Measurements from ENCODE around the gene SBF2. TPM values are rescaled to one million over a fixed set of nuclear protein-coding genes. Genes with fewer than 3 reads are reported as not detected.

SBF2 gene
- total RNA-seq, 4 donors from 2014 or later: 44.6 to 59.4 (median 53.4) TPM

DNA sequence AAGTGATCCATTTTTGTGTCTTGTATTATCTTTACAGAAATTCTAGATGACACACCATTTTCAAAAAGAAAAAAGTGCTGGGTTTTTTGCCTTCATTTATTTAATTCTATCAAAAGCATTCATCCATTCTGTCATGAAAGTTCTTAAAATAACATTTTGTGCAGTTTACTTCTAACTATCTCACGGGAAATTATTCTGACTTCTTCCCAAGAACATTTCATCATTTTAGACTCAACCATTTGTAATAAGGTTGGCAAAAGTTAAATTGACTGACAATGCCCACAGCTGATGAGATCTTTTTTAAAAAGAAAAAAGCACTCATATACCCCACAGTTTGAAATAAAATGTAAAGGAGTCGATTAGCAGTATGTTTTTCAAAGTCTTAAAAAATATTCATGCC lies 68.5 kb downstream of the SBF2 start:
- 37% methylated on average over 2 of the region's 2 CpGs for WGBS

DNA sequence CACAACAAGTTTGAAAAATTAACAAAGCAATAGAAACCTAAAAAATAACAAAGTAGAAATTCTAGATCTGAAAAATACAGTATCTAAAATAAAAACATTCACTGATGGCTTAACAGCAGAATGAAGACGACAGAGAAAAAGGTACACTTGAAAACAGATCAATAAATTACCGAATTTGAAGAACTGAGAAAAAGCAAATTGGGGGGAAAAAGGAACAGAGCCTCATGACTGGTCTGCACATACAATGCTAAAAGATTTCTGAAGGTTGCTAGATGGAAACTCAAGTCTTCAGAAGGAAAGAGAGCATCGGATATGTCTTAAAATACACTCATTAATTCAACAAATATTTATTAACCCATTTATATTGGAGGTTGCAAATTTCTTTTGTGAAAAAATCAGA lies 71.6 kb downstream of the SBF2 start:
- intact Hi-C loops (cut with DNase I): no loop called here
- 98% methylated on average over 3 of the region's 3 CpGs for WGBS
- Histone ChIP-seq H3K27me3 (no peaks in the 10 kb centered on the region), H3K4me3 (no peak overlapping the region), H3K9me3 (no peaks in the 10 kb centered on the region), H3K36me3 (no peaks in the 10 kb centered on the region), H3K27ac (replicated peaks in 1 of 4) (no peak overlapping the region), H3K4me1 (peaks cover 0 to 16% (median 5%) of the 10 kb centered on the region in 4 donors)
- TF ChIP-seq, protein P1, sequence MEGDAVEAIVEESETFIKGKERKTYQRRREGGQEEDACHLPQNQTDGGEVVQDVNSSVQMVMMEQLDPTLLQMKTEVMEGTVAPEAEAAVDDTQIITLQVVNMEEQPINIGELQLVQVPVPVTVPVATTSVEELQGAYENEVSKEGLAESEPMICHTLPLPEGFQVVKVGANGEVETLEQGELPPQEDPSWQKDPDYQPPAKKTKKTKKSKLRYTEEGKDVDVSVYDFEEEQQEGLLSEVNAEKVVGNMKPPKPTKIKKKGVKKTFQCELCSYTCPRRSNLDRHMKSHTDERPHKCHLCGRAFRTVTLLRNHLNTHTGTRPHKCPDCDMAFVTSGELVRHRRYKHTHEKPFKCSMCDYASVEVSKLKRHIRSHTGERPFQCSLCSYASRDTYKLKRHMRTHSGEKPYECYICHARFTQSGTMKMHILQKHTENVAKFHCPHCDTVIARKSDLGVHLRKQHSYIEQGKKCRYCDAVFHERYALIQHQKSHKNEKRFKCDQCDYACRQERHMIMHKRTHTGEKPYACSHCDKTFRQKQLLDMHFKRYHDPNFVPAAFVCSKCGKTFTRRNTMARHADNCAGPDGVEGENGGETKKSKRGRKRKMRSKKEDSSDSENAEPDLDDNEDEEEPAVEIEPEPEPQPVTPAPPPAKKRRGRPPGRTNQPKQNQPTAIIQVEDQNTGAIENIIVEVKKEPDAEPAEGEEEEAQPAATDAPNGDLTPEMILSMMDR (IDR thresholded peaks at IDR 0.05): no peak
- TF ChIP-seq POLR2A (IDR thresholded peaks at IDR 0.05; ENCODE audit: low read depth) (no peak), EP300 (IDR thresholded peaks at IDR 0.05) (no peak), POLR2AphosphoS5 (IDR thresholded peaks at IDR 0.05) (no peak)
- DNase-seq (ENCODE audit: extremely low spot score): no peak

More for the DNA sequence above, 68.5 kb downstream of the SBF2 start:
- H3K4me3 ChIP-seq: no peak overlapping the region
- DNase-seq (ENCODE audit: extremely low spot score): no peak
- H3K27me3 ChIP-seq: no peaks in the 10 kb centered on the region
- H3K4me1 ChIP-seq: peaks cover 0 to 16% (median 5%) of the 10 kb centered on the region in 4 donors
- no peaks in the 10 kb centered on the region for H3K36me3 ChIP-seq
- no peaks in the 10 kb centered on the region for H3K9me3 ChIP-seq
- no peak for TF ChIP-seq EP300 (IDR thresholded peaks at IDR 0.05)
- TF ChIP-seq, protein P1 (IDR thresholded peaks at IDR 0.05): no peak
- TF ChIP-seq POLR2A (IDR thresholded peaks at IDR 0.05; ENCODE audit: low read depth): no peak
- no peak for TF ChIP-seq POLR2AphosphoS5 (IDR thresholded peaks at IDR 0.05)
- intact Hi-C loops (cut with DNase I): no loop called here
- peak overlapping the region in 1 of 4 donors; percentile 19 for H3K27ac ChIP-seq (replicated peaks in 1 of 4)

DNA sequence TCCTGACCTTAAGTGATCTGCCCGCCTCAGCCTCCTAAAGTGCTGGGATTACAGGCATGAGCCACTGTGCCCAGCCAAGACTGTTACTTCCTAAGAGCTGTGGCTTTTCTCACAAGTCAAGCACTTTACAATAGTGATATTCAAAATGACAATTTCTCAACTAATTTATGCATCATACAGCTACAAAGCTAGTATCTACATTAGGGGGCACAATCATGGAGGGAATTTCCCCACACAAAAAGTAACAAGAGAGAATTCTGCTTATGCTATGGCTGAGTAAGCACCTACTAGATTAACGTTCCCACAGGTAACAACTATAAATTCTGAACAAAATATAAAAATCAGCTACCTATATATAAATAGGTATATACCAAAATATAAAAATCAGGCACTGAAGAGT lies 72.7 kb downstream of the SBF2 start:
- TF ChIP-seq POLR2A (IDR thresholded peaks at IDR 0.05; ENCODE audit: low read depth) (no peak), EP300 (IDR thresholded peaks at IDR 0.05) (no peak), POLR2AphosphoS5 (IDR thresholded peaks at IDR 0.05) (no peak)
- TF ChIP-seq, protein P1 (IDR thresholded peaks at IDR 0.05): no peak
- no peaks in the 10 kb centered on the region for H3K9me3 ChIP-seq
- DNase-seq (ENCODE audit: extremely low spot score): no peak
- no peak overlapping the region for H3K4me3 ChIP-seq
- WGBS: 98% methylated on average over 2 of the region's 2 CpGs
- H3K4me1 ChIP-seq: peaks cover 0 to 16% (median 5%) of the 10 kb centered on the region in 4 donors
- H3K27ac ChIP-seq (replicated peaks in 1 of 4): no peak overlapping the region
- intact Hi-C loops (cut with DNase I): no loop called here
- no peaks in the 10 kb centered on the region for H3K27me3 ChIP-seq
- no peaks in the 10 kb centered on the region for H3K36me3 ChIP-seq

DNA sequence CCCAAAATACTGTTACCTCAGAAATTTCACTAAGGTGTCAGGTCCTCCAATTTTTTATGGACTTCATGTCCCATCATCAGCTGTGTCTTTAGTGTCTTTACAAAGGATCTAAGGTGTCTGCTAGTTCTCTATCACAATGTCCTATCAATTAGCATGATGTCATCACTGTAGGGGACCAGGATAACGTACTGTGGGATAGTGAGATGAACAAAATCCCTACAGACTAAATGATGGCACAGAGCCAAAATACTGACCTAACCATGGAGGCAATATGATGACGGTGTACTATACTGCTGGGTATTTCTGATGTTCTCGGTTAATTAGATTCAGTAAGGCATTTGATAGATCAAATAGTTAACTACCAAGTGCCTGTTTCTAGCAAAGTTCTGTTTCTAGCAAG lies 82.5 kb downstream of the SBF2 start:
- no peak overlapping the region for H3K27ac ChIP-seq (replicated peaks in 1 of 4)

More for the DNA sequence above, 82.5 kb downstream of the SBF2 start:
- DNase-seq (ENCODE audit: extremely low spot score): no peak
- H3K36me3 ChIP-seq: no peaks in the 10 kb centered on the region
- H3K27me3 ChIP-seq: no peaks in the 10 kb centered on the region
- WGBS: 97% methylated on average over 3 of the region's 3 CpGs
- no peak for TF ChIP-seq POLR2A (IDR thresholded peaks at IDR 0.05; ENCODE audit: low read depth)
- TF ChIP-seq, protein P1 (IDR thresholded peaks at IDR 0.05): no peak
- no peak for TF ChIP-seq POLR2AphosphoS5 (IDR thresholded peaks at IDR 0.05)
- TF ChIP-seq EP300 (IDR thresholded peaks at IDR 0.05): no peak
- intact Hi-C loops (cut with DNase I): no loop called here
- H3K9me3 ChIP-seq: no peaks in the 10 kb centered on the region
- H3K4me1 ChIP-seq: peaks cover 0 to 17% (median 13%) of the 10 kb centered on the region in 4 donors
- H3K4me3 ChIP-seq: no peak overlapping the region
